Embryonic facial prominence (tissue), 1 donor: Measurements from ENCODE around the gene EEIG1.

Source experiments
- DNase-seq: peaks from one replicate; pipeline ENCODE4 v3.0.0-alpha.2; 2016; ENCODE audit errors: extremely low spot score

EEIG1 gene

GRCh38 chr9:127959841-127960409, 20.9 kb downstream of the EEIG1 start:
- DNase-seq, result no peak

GRCh38 chr9:127959398-127959797, 21.4 kb downstream of the EEIG1 start:
- DNase-seq, result no peak

GRCh38 chr9:127958728-127959127, 22.1 kb downstream of the EEIG1 start:
- no peak for DNase-seq

GRCh38 chr9:127955294-127956015, 25.3 kb downstream of the EEIG1 start:
- no peak for DNase-seq

- no peak for DNase-seq
Measured at GRCh38 chr9:127954831-127955293, 25.9 kb downstream of the EEIG1 start.

GRCh38 chr9:127953768-127954505, 26.9 kb downstream of the EEIG1 start:
- DNase-seq, result no peak

GRCh38 chr9:127953154-127953553, 27.6 kb downstream of the EEIG1 start:
- no peak for DNase-seq

GRCh38 chr9:127950513-127951289, 30.1 kb downstream of the EEIG1 start:
- no peak for DNase-seq

- DNase-seq, result no peak
Measured at GRCh38 chr9:127949827-127950512, 30.8 kb downstream of the EEIG1 start.

GRCh38 chr9:127947841-127948710, 32.7 kb downstream of the EEIG1 start:
- no peak for DNase-seq

GRCh38 chr9:127946728-127947127, 34.1 kb downstream of the EEIG1 start:
- no peak for DNase-seq

GRCh38 chr9:127945942-127946341, 34.8 kb downstream of the EEIG1 start:
- no peak for DNase-seq

GRCh38 chr9:127945338-127945737, 35.5 kb downstream of the EEIG1 start:
- no peak for DNase-seq

GRCh38 chr9:127944586-127945218, 36.1 kb downstream of the EEIG1 start:
- no peak for DNase-seq

- DNase-seq, result no peak
Measured at GRCh38 chr9:127943731-127944144, 37.1 kb downstream of the EEIG1 start.

GRCh38 chr9:127943011-127943662, 37.7 kb downstream of the EEIG1 start:
- DNase-seq, result no peak

GRCh38 chr9:127942216-127943010, 38.4 kb downstream of the EEIG1 start:
- DNase-seq, result no peak

GRCh38 chr9:127941961-127942215, 38.9 kb downstream of the EEIG1 start:
- no peak for DNase-seq
